Measurements from ENCODE around the gene NTM. TPM values are rescaled to one million over a fixed set of nuclear protein-coding genes. Genes with fewer than 3 reads are reported as not detected.

The NTM gene
- total RNA-seq, 1 experiment from 2014 or later: 8.6 TPM

GRCh38 chr11:131810541-131810940, 440.1 kb downstream of the NTM start:
- Histone ChIP-seq H3K9me3 (ENCODE audit: low read depth, low read length, poor library complexity, severe bottlenecking) (no peaks in the 10 kb centered on the region), H3K4me1 (ENCODE audit: insufficient read depth, low read length, poor library complexity, severe bottlenecking) (peaks cover 49% of the 10 kb centered on the region), H3K27me3 (replicated peaks; ENCODE audit: insufficient read depth, low read depth, low read length, poor library complexity) (peaks cover 52% of the 10 kb centered on the region), H3K27ac (ENCODE audit: low read depth, low read length, poor library complexity, severe bottlenecking) (no peak overlapping the region), H3K4me3 (ENCODE audit: low read depth, low read length, poor library complexity, severe bottlenecking) (no peak overlapping the region), H3K36me3 (ENCODE audit: insufficient read depth, low read length, poor library complexity, severe bottlenecking) (no peaks in the 10 kb centered on the region)
- ChIA-PET CTCF (no interaction called here), POLR2A (ENCODE audit: low non-redundant PET) (interaction anchor here (0.6 kb wide), 1 partner anchor 165 kb away, joined by 4 read pairs; no protein-coding TSS in a partner anchor)
- no TSS peak for BruUV-seq (replicated peaks)
- TF ChIP-seq CTCF (conservative IDR thresholded peaks at IDR 0.05; ENCODE audit: low read depth, low read length): no peak
- TF ChIP-seq EZH2 (IDR thresholded peaks at IDR 0.05; ENCODE audit: borderline replicate concordance, low read depth, low read length, poor library complexity, severe bottlenecking): no peak
- DNase-seq (ENCODE audit: low spot score): no peak
- intact Hi-C loops (cut with micrococcal nuclease; ENCODE audit: unreplicated experiment): no loop called here

- POLR2A ChIA-PET (ENCODE audit: low non-redundant PET): no interaction called here
- peak; percentile 82 for DNase-seq (ENCODE audit: low spot score)
- intact Hi-C loops (cut with micrococcal nuclease; ENCODE audit: unreplicated experiment): no loop called here
- Histone ChIP-seq H3K27me3 (replicated peaks; ENCODE audit: insufficient read depth, low read depth, low read length, poor library complexity) (peaks cover 43% of the 10 kb centered on the region), H3K9me3 (ENCODE audit: low read depth, low read length, poor library complexity, severe bottlenecking) (no peaks in the 10 kb centered on the region), H3K27ac (ENCODE audit: low read depth, low read length, poor library complexity, severe bottlenecking) (no peak overlapping the region), H3K4me3 (ENCODE audit: low read depth, low read length, poor library complexity, severe bottlenecking) (no peak overlapping the region), H3K4me1 (ENCODE audit: insufficient read depth, low read length, poor library complexity, severe bottlenecking) (peaks cover 57% of the 10 kb centered on the region), H3K36me3 (ENCODE audit: insufficient read depth, low read length, poor library complexity, severe bottlenecking) (no peaks in the 10 kb centered on the region)
- TF ChIP-seq EZH2 (IDR thresholded peaks at IDR 0.05; ENCODE audit: borderline replicate concordance, low read depth, low read length, poor library complexity, severe bottlenecking) (no peak), CTCF (conservative IDR thresholded peaks at IDR 0.05; ENCODE audit: low read depth, low read length) (no peak)
- BruUV-seq (replicated peaks): no TSS peak
- CTCF ChIA-PET: no interaction called here
Measured at GRCh38 chr11:131811383-131811782, 441.0 kb downstream of the NTM start.

GRCh38 chr11:131814108-131814507, 443.7 kb downstream of the NTM start:
- peaks cover 18% of the 10 kb centered on the region for H3K27me3 ChIP-seq (replicated peaks; ENCODE audit: insufficient read depth, low read depth, low read length, poor library complexity)
- no peak overlapping the region for H3K27ac ChIP-seq (ENCODE audit: low read depth, low read length, poor library complexity, severe bottlenecking)
- no peak overlapping the region for H3K4me3 ChIP-seq (ENCODE audit: low read depth, low read length, poor library complexity, severe bottlenecking)
- H3K36me3 ChIP-seq (ENCODE audit: insufficient read depth, low read length, poor library complexity, severe bottlenecking): no peaks in the 10 kb centered on the region
- H3K9me3 ChIP-seq (ENCODE audit: low read depth, low read length, poor library complexity, severe bottlenecking): no peaks in the 10 kb centered on the region
- intact Hi-C loops (cut with micrococcal nuclease; ENCODE audit: unreplicated experiment): no loop called here
- TF ChIP-seq CTCF (conservative IDR thresholded peaks at IDR 0.05; ENCODE audit: low read depth, low read length) (no peak), EZH2 (IDR thresholded peaks at IDR 0.05; ENCODE audit: borderline replicate concordance, low read depth, low read length, poor library complexity, severe bottlenecking) (no peak)
- peaks cover 58% of the 10 kb centered on the region for H3K4me1 ChIP-seq (ENCODE audit: insufficient read depth, low read length, poor library complexity, severe bottlenecking)
- no TSS peak for BruUV-seq (replicated peaks)
- CTCF ChIA-PET: no interaction called here
- peak; percentile 51 for DNase-seq (ENCODE audit: low spot score)
- POLR2A ChIA-PET (ENCODE audit: low non-redundant PET): no interaction called here
